GM12872 (cell line): ENCODE data around the gene SCAANT1.

Experiments used
- CTCF ChIP-seq: IDR thresholded peaks from 3 replicates; pipeline ENCODE4 v1.5.1; 2011; ENCODE audit warnings: low read depth, mild to moderate bottlenecking, low read length, moderate library complexity; ENCODE audit not compliant: insufficient read depth

SCAANT1 gene

GRCh38 chr3:63891518-63891917 is 20.7 kb downstream of the SCAANT1 start:
- TF ChIP-seq CTCF = no peak

DNA sequence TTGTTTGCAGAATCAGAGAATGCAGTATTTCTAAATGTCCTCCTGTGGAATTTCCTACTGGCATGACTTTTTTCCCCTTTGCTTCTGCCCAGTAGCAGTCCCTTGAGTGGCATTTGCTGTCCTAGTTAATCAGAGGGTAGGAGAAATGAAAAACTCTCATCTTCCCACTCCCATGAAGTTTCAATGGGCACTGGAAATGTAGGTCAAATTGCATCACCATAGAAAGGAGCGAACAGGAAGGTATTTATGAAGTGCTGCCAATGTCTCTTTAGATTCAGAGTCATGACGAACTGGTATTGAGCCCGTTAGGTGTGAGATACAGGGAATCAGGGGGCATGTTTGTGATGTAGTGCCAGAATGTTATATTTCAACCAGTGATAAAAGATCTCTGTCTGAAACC is 25.3 kb downstream of the SCAANT1 start:
- TF ChIP-seq CTCF = no peak

- TF ChIP-seq CTCF = no peak
These were observed 31.5 kb downstream of the SCAANT1 start for GRCh38 chr3:63880653-63881052.

DNA sequence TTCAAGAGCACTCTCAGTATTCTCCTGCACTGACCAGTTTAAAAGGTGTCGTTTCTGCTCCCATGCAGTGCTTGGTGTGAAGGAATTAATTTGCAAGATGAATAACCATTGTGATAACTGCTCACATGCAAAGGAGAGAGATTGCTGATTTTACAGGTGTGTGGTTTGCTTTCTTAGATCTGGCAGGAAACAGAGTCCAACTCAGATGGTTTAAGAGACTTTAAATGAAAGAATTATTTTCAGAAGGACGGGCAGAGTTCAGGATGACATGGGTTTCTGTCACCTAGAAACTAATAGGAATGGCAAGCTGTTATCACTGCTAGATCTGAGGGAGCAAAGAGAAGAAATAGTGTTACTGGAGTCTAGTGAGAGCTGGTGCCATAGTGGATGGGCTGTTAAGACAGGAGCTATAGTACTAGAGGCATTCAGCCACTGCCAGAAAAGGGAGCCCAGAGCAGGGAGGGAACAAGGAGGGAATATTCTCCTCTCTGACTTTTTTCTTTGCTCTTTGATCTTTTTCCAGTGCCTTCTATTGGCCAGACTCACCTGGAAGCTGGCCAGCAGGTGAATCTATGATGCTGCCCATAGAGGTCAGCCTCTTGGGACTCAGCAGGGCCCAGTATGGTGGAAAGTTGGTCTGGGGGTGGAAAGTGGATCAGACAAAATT is 33.7 kb downstream of the SCAANT1 start:
- no peak for TF ChIP-seq CTCF

DNA sequence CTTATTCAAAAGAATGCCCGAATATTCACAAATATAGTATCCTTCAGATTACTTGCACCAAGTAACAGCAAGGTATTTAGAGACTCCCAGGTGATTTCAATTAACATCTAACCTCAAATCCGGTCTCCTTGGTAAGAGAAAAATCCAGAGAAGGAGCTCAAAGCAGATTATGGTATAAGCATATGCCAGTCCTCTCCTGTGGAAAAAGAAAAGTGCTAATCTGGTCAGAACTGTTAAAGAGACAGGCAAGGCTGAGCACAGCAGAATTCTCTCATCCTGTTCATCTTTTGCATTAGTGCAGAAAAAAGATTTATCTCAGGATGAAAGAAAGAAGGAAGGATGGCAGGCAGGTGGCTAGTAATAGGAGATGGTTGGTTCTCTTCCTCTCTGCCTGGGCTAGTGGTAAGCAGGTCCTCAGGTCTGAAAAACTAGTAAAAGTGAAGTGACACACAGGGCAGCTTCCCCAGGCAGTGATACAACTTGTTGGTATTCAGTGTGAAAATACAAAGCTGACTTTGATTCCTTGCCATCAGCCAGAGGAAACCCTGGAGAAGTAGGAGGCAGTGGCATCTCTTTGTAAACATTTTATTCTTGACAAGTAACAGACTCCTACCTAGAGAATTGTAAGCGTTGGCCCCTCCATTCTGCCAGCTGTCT is 34.3 kb downstream of the SCAANT1 start:
- no peak for TF ChIP-seq CTCF

GRCh38 chr3:63876260-63876659 is 35.9 kb downstream of the SCAANT1 start:
- TF ChIP-seq CTCF = no peak

GRCh38 chr3:63875510-63875909 is 36.7 kb downstream of the SCAANT1 start:
- no peak for TF ChIP-seq CTCF
